DOHH2 (cell line): ENCODE results near the gene ACAN.

ENCODE experiments used
- H3F3A ChIP-seq: fragments of 200-600 bp; sonication (generic), shearing (Covaris generic); 2 replicates; pipeline ENCODE4 v1.6.0; 2016; ENCODE audit warnings: antibody characterized with exemption, mild to moderate bottlenecking; ENCODE audit not compliant: control insufficient read depth, insufficient read depth
- H3K27ac ChIP-seq: fragments of 200-600 bp; sonication (generic); 2 replicates; pipeline ENCODE4 v1.5.1; 2014; ENCODE audit warnings: low read depth, mild to moderate bottlenecking, low read length, moderate library complexity
- H3K27me3 ChIP-seq: fragments of 200-600 bp; sonication (generic); 2 replicates; pipeline ENCODE4 v1.6.1; 2014; ENCODE audit warnings: mild to moderate bottlenecking, low read length, mixed read lengths; ENCODE audit not compliant: control insufficient read depth
- H3K36me3 ChIP-seq: fragments of 200-600 bp; sonication (generic); 2 replicates; pipeline ENCODE4 v1.6.1; 2014; ENCODE audit warnings: mild to moderate bottlenecking, low read length, moderate library complexity, mixed read lengths; ENCODE audit not compliant: control insufficient read depth
- H3K4me1 ChIP-seq: fragments of 200-600 bp; sonication (generic); 2 replicates; pipeline ENCODE4 v1.6.1; 2014; ENCODE audit warnings: mild to moderate bottlenecking, low read length, mixed read lengths; ENCODE audit not compliant: control insufficient read depth
- H3K4me2 ChIP-seq: fragments of 200-600 bp; sonication (generic); 2 replicates; pipeline ENCODE4 v1.6.0; 2014; ENCODE audit warnings: mild to moderate bottlenecking, low read length, moderate library complexity
- H3K4me3 ChIP-seq: fragments of 200-600 bp; sonication (generic); 2 replicates; pipeline ENCODE4 v1.5.1; 2014; ENCODE audit warnings: mild to moderate bottlenecking, low read length, mixed read lengths
- H3K79me2 ChIP-seq: fragments of 200-600 bp; sonication (generic); 2 replicates; pipeline ENCODE4 v1.6.1; 2014; ENCODE audit warnings: mild to moderate bottlenecking, low read length, mixed read lengths; ENCODE audit not compliant: control insufficient read depth
- H3K9me2 ChIP-seq: fragments of 200-600 bp; sonication (generic); replicated peaks from 2 replicates; pipeline ENCODE4 v1.6.1; 2014; ENCODE audit warnings: mild to moderate bottlenecking, low read length, mixed read lengths; ENCODE audit not compliant: control insufficient read depth
- H3K9me3 ChIP-seq: fragments of 200-600 bp; sonication (generic); 2 replicates; pipeline ENCODE4 v1.6.1; 2014; ENCODE audit warnings: antibody characterized with exemption, low read length, mixed read lengths; ENCODE audit not compliant: control insufficient read depth, insufficient read depth
- H4K20me1 ChIP-seq: fragments of 200-600 bp; sonication (generic); 2 replicates; pipeline ENCODE4 v1.6.0; 2014; ENCODE audit warnings: low read depth, mild to moderate bottlenecking, antibody characterized with exemption, low read length, moderate library complexity; ENCODE audit not compliant: control insufficient read depth, insufficient read depth
- CTCF ChIP-seq: fragments of 200-600 bp; sonication (generic); IDR thresholded peaks from one replicate; pipeline ENCODE4 v1.5.1; 2014; ENCODE audit warnings: antibody characterized with exemption, mild to moderate bottlenecking, low read depth, low read length; ENCODE audit not compliant: poor library complexity, severe bottlenecking
- EZH2phosphoT487 ChIP-seq: fragments of 200-600 bp; sonication (generic); IDR thresholded peaks from 2 replicates; pipeline ENCODE4 v1.6.1; 2017; ENCODE audit warnings: borderline replicate concordance, mild to moderate bottlenecking, antibody characterized with exemption, low read length, moderate library complexity, mixed read lengths

Gene ACAN

GRCh38 chr15:88912500-88912921 lies 109.3 kb downstream of the ACAN start:
- Histone ChIP-seq H3K4me3 (peak overlapping the region; percentile 78), H3K79me2 (no peaks in the 10 kb centered on the region), H3K9me3 (no peaks in the 10 kb centered on the region), H3F3A (no peaks in the 10 kb centered on the region), H3K27ac (no peak overlapping the region), H3K27me3 (no peaks in the 10 kb centered on the region), H3K4me1 (peaks cover 8% of the 10 kb centered on the region), H3K36me3 (no peaks in the 10 kb centered on the region), H3K4me2 (peak overlapping the region; percentile 73), H4K20me1 (no peaks in the 10 kb centered on the region), H3K9me2 (no peaks in the 10 kb centered on the region)
- TF ChIP-seq EZH2phosphoT487 (no peak), CTCF (no peak)

- Histone ChIP-seq H3K4me1 (peaks cover 8% of the 10 kb centered on the region), H3K4me3 (peak within 1 kb of the TSS; percentile 78), H3K4me2 (peak within 1 kb of the TSS; percentile 73), H3K27me3 (no peaks in the 10 kb centered on the region), H3K27ac (no peak within 1 kb of the TSS), H3K9me2 (no peaks in the 10 kb centered on the region), H3F3A (no peaks in the 10 kb centered on the region), H3K79me2 (no peaks in the 10 kb centered on the region), H3K9me3 (no peaks in the 10 kb centered on the region), H4K20me1 (no peaks in the 10 kb centered on the region), H3K36me3 (no peaks in the 10 kb centered on the region)
- no peak for TF ChIP-seq EZH2phosphoT487
- no peak for TF ChIP-seq CTCF
Observed at GRCh38 chr15:88913017-88913849, 110.0 kb downstream of the ACAN start, which contains the start of gene MFGE8. MFGE8 (minus strand) TSS chr15:88913379; CDS start chr15:88913319, 60 bp downstream.

- peak overlapping the region; percentile 73 for H3K4me2 ChIP-seq
- TF ChIP-seq CTCF, result no peak
- TF ChIP-seq EZH2phosphoT487, result no peak
- peak overlapping the region; percentile 78 for H3K4me3 ChIP-seq
- H3K27me3 ChIP-seq, result peaks cover 4% of the 10 kb centered on the region
- peaks cover 8% of the 10 kb centered on the region for H3K4me1 ChIP-seq
- H3K36me3 ChIP-seq, result no peaks in the 10 kb centered on the region
- no peaks in the 10 kb centered on the region for H3K9me3 ChIP-seq
- no peaks in the 10 kb centered on the region for H3K9me2 ChIP-seq
- H3K79me2 ChIP-seq, result no peaks in the 10 kb centered on the region
- H3K27ac ChIP-seq, result no peak overlapping the region
- H3F3A ChIP-seq, result no peaks in the 10 kb centered on the region
- H4K20me1 ChIP-seq, result no peaks in the 10 kb centered on the region
Observed at GRCh38 chr15:88913850-88914169, 110.6 kb downstream of the ACAN start.
